ENCODE results near the gene MRGPRX3.
"Not testable (repeated sequence)": the region's sequence is repeated elsewhere in the genome, so short reads cannot be mapped to it uniquely, and the experiment has no call there.

MRGPRX3 gene

GRCh38 chr11:18132341-18132740 is at the start of gene MRGPRX3:
TSS of gene MRGPRX3 (plus strand) at chr11:18132571. CDS start at chr11:18137203, 4,632 bp downstream.
- DNase-seq, result no peak

DNA sequence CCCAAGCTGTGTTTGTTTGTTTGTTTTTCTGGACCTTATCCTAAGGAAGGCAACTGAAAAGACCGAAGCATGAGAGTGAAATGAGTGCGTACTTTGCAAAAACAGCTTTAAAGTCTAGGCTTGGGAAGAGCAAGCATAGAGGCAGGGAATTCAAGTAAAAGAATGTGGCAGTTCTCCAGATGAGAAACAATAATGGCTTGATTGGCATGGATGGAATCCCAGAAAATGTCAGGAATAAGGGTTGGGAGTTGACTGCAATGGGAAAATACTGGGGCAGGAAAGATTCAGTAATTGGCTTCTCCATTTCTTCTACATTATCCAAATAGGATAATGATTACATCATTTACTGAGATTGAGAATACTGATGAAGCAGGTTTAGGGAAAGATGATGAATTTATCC is 44.0 kb upstream of the MRGPRX3 start:
- no peak for DNase-seq

- no peak for DNase-seq
Measured at GRCh38 chr11:18088966-18089365, 43.4 kb upstream of the MRGPRX3 start.

- DNase-seq, result no peak
Measured at GRCh38 chr11:18091731-18092130, 40.6 kb upstream of the MRGPRX3 start.

- DNase-seq, result no peak
Measured at GRCh38 chr11:18093959-18094358, 38.4 kb upstream of the MRGPRX3 start.

GRCh38 chr11:18100926-18101656 is 31.3 kb upstream of the MRGPRX3 start:
- DNase-seq, result no peak

- DNase-seq, result no peak
Measured at GRCh38 chr11:18105086-18105801, 27.1 kb upstream of the MRGPRX3 start.

DNA sequence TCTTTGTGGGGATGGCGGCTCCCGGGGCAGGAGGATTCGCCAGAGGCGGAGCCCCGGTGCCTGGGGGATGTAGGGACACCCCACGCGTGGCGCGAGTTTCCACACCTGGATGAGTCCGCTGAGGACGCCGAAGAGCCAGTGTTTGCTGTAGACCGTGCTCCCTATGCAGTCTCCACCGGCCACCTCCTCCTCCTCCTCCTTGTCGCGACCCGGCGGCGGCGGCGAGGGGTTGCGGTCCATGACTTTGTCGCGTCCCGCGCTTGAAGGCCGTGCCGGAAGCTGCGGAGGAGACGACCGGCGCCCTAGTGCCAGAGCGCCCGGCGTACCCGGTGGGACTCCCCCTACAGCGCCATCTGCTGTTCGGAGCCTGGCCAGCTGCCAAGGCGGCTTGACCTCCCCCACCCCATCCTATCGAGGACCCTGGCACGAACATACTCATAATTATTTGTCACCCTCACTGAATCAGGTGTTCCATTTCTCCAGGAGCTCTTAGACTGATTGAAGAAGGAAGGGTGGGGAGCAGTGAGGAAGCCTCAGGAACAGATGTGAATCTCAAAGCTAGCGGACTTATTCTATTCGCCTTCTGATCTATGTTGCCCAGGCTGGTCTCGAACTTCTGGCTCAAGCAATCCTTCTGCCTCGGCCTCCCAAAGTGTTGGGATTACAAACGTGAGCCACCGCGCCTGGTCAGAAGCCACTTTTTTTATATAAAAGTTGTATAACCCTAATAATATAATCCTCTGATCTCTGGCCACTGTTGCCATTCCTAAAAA is 26.4 kb upstream of the MRGPRX3 start, which contains the start of gene SAAL1:
Gene SAAL1, minus strand, starts transcription at position 281 of the 773 bp plus-strand sequence. Its CDS starts 41 bp downstream, at position 240.
- peak; percentile 85 to 94 for DNase-seq

DNA sequence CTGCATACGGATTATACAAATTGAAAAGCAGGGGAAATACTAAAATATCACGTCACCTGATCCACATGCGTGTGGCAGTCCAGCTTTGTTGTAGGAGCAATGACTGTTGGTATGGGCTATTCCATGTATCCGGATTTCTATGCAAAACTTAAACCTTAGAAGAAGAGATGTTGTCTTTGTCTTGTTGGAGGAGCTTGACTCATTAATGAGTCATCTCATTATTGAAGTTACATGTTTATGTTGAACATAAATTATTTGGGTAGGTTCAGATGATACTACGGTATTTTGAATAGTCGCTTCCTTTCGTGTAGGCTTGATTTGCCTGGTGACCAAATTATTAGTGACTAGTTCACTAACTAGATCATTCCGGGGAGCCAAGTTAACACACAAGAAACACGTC is 25.7 kb upstream of the MRGPRX3 start:
- no peak for DNase-seq

DNA sequence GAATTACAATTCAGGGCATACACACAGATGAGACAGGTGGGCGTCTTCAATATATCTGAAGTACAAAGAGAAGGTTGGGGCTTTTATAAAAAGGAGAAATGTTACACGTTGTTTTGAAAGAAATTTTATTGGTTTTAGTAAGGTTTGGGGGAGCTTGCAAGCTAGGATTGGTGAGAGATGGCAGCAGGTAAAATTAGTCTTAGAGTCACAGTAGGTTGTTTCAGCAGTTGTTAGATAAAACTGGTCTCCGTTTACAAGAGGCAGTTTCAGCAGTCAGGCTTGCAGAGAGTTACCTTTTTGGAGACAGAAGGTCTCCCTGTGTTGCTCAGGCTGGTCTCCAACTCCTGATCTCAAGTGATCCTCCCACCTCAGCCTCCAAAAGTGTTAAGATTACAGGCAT is 24.1 kb upstream of the MRGPRX3 start:
- DNase-seq, result no peak

DNA sequence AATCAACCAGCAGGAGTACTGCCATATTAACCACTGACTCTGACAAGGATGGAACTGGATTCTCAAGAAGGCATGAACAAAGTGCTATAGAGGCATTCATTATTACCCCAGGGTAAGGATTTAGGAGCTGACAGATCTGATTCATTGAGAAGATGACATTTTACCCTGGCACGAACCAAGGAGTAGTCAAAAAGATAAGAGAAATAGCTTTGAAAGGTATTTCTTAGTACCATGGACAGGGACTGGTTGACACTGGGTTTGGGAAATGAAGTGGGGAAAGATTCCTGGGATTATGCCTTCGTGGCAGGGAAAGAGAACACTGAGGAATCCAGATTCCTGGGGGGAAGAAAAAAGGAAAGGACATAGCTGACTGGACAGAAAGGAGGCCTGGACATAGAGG is 21.4 kb upstream of the MRGPRX3 start:
- DNase-seq, result no peak

- DNase-seq, result peak; percentile 68 to 79
Measured at GRCh38 chr11:18115360-18116127, 16.8 kb upstream of the MRGPRX3 start.

GRCh38 chr11:18121331-18121828 is 11.0 kb upstream of the MRGPRX3 start:
- not testable (repeated sequence) for DNase-seq

DNA sequence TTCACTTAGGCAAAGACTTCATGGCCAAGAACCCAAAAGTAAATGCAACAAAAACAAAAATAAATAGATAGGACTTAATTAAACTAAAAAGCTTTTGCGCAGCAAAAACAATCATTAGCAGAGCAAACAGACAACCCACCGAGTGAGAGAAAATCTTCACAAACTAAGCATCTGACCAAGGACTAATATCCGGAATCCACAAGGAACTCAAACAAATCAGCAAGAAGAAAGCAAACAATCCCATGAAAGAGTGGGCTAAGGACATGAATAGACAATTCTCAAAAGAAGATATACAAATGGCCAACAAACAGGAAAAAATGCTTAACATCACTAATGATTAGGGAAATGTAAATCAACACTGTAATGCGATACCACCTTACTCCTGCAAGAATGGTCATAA is 1.3 kb upstream of the MRGPRX3 start:
- DNase-seq, result not testable (repeated sequence)

GRCh38 chr11:18135308-18135707 is 2.9 kb downstream of the MRGPRX3 start:
- DNase-seq, result no peak

- DNase-seq, result no peak
Measured at GRCh38 chr11:18137186-18137800, 4.9 kb downstream of the MRGPRX3 start.

- no peak for DNase-seq
Measured at GRCh38 chr11:18140145-18140544, 7.8 kb downstream of the MRGPRX3 start.

DNA sequence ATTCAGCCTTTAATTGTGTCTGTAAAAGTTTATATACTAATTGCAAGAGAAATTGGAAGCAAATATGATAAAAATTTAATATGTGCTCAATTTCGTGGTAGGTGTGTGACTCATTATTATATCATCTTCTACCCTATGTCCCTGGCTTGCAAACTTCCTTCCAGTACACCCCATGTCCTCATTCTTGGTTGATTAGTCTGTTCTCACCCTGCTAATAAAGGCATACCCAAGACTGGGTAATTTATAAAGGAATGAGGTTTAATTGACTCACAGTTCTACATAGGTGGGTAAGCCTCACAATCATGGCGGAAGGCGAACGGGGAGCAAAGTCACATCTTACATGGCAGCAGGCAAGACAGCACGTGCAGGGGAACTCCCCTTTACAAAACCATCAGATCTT is 11.9 kb downstream of the MRGPRX3 start:
- no peak for DNase-seq

DNA sequence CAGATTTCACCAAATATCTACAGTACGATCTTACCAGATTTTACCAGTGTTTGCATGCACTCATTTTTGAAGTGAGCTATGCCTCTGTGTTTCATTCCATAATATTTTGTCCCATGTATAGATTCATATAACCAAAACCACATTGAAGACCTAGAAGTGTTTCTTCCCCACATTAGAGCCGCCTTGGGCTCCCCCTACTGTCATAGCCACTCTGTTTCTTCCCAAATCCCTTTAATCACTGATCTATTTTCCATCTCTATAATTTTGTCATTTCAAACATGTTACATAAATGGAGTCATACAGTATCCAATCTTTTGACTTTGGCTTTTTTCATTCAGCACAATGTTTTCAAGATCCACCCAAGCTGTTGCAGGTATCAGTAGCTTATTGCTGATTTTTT is 12.7 kb downstream of the MRGPRX3 start:
- DNase-seq, result no peak

- DNase-seq, result no peak
Measured at GRCh38 chr11:18145837-18146236, 13.5 kb downstream of the MRGPRX3 start.

- no peak for DNase-seq
Measured at GRCh38 chr11:18151581-18151980, 19.2 kb downstream of the MRGPRX3 start.

DNA sequence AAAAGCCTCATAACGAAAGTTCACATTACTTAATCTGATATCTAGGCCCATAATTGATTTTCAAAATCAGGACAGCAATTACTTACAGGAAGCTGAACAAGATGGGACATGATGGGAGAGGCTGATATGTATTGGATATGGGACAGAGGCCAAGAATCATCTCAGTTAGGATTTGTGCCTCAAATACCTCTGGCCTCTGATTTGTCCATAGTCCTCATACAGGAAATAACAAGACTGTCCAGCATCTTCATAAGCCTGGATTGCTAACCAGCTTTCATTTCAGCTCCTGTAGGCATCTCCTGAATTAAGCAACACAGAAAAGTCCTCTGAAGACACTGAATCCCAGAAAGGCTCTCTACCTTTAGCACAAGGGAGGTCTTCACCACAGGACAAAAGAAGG is 36.0 kb downstream of the MRGPRX3 start:
- DNase-seq, result no peak

All from NCI-H1930 (cell line).